SK-N-SH (cell line): Measurements from ENCODE around the gene MED7. TPM values are rescaled to one million over a fixed set of nuclear protein-coding genes. Genes with fewer than 3 reads are reported as not detected.

Experiments
- CTCF ChIA-PET: fragments of 300-600, 350-600 bp; formaldehyde crosslinking; extraction: SDS; loops from one replicate; lab custom pipeline; 2021; lab: Yijun Ruan, JAX
- POLR2A ChIA-PET: fragments of 350-600 bp; sonication (Branson Sonifier 250); formaldehyde crosslinking; extraction: SDS; loops from one replicate; lab custom pipeline; 2020; ENCODE audit warnings: antibody characterized with exemption, inconsistent platforms; lab: Yijun Ruan, JAX
- DNase-seq: peaks from one replicate; pipeline ENCODE4 v3.0.0; 2012
- H2AFZ ChIP-seq: fragments of 200-600 bp; sonication (generic); 2 replicates; pipeline ENCODE4 v1.8.1; 2016; ENCODE audit warnings: antibody characterized with exemption, mild to moderate bottlenecking, low read depth
- H3F3A ChIP-seq: fragments of 200-600 bp; sonication (generic); replicated peaks from 2 replicates; pipeline ENCODE3; 2016; ENCODE audit warnings: antibody characterized with exemption, mild to moderate bottlenecking; ENCODE audit not compliant: insufficient read depth
- H3K27ac ChIP-seq, 2 experiments: fragments of 200-500 bp in 1 of 2; fragments of 200-600 bp in 1 of 2; sonication (Bioruptor generic) in 1 of 2; sonication (generic), shearing (Covaris generic) in 1 of 2; 2 replicates each; pipeline versions ENCODE4 v1.5.1 to v1.6.1; 2014 to 2016; ENCODE audit warnings: low read depth in 2 of 2, inconsistent platforms in 1 of 2, low read length in 1 of 2, mild to moderate bottlenecking in 1 of 2, mixed read lengths in 1 of 2
- H3K27me3 ChIP-seq: fragments of 200-600 bp; sonication (generic), shearing (Covaris generic); 2 replicates; pipeline ENCODE4 v1.6.1; 2016; ENCODE audit warnings: mixed run types; ENCODE audit not compliant: insufficient read depth
- H3K36me3 ChIP-seq, 2 experiments: fragments of 200-500 bp in 1 of 2; fragments of 200-600 bp in 1 of 2; sonication (Bioruptor generic) in 1 of 2; sonication (generic) in 1 of 2; replicated peaks in 1 of 2; 2 replicates each; pipeline versions ENCODE3 to v1.5.1; 2014 to 2016; ENCODE audit warnings: low read length in 1 of 2, mild to moderate bottlenecking in 1 of 2; ENCODE audit not compliant: insufficient read depth in 2 of 2, control insufficient read depth in 1 of 2
- H3K4me1 ChIP-seq, 2 experiments: fragments of 200-500 bp in 1 of 2; fragments of 200-600 bp in 1 of 2; sonication (Bioruptor generic) in 1 of 2; sonication (generic), shearing (Covaris generic) in 1 of 2; 2 replicates each; pipeline versions ENCODE4 v1.5.1 to v1.6.1; 2014 to 2016; ENCODE audit warnings: low read depth in 1 of 2, low read length in 1 of 2, mixed run types in 1 of 2; ENCODE audit not compliant: insufficient read depth in 2 of 2, control insufficient read depth in 1 of 2
- H3K4me2 ChIP-seq: fragments of 200-600 bp; sonication (generic), shearing (Covaris generic); 2 replicates; pipeline ENCODE4 v1.6.1; 2017; ENCODE audit warnings: mixed run types
- H3K4me3 ChIP-seq, 2 experiments: fragments of 200-500 bp in 1 of 2; fragments of 200-600 bp in 1 of 2; sonication (Bioruptor generic) in 1 of 2; sonication (generic), shearing (Covaris generic) in 1 of 2; 2 replicates each; pipeline versions ENCODE4 v1.5.1 to v1.8.1; 2014 to 2016; ENCODE audit warnings: low read depth in 2 of 2, inconsistent platforms in 1 of 2, low read length in 1 of 2, mild to moderate bottlenecking in 1 of 2, mixed read lengths in 1 of 2, moderate library complexity in 1 of 2
- H3K79me2 ChIP-seq: fragments of 200-600 bp; sonication (generic); 2 replicates; pipeline ENCODE4 v1.8.1; 2017; ENCODE audit warnings: mild to moderate bottlenecking; ENCODE audit not compliant: insufficient read depth
- H3K9ac ChIP-seq: fragments of 200-600 bp; sonication (generic); 2 replicates; pipeline ENCODE4 v1.6.1; 2017; ENCODE audit warnings: mixed run types
- H3K9me2 ChIP-seq: fragments of 200-600 bp; sonication (generic); 2 replicates; pipeline ENCODE4 v1.6.1; 2017; ENCODE audit warnings: mixed run types
- H3K9me3 ChIP-seq: fragments of 200-600 bp; sonication (generic); 2 replicates; pipeline ENCODE4 v1.6.1; 2017; ENCODE audit warnings: mixed run types, mild to moderate bottlenecking, moderate library complexity
- H4K20me1 ChIP-seq: fragments of 200-600 bp; sonication (generic); 2 replicates; pipeline ENCODE4 v1.6.1; 2017; ENCODE audit warnings: mild to moderate bottlenecking, mixed run types; ENCODE audit not compliant: insufficient read depth
- ELF1 ChIP-seq: IDR thresholded peaks from 2 replicates; pipeline ENCODE4 v1.4.0; 2012
- FOXM1 ChIP-seq: IDR thresholded peaks from 2 replicates; pipeline ENCODE4 v1.4.0; 2012; ENCODE audit warnings: low read depth, mild to moderate bottlenecking
- JUND ChIP-seq: IDR thresholded peaks from 2 replicates; pipeline ENCODE4 v1.4.0; 2012
- MEF2A ChIP-seq: IDR thresholded peaks from 2 replicates; pipeline ENCODE4 v1.4.0; 2012; ENCODE audit warnings: low read depth, borderline replicate concordance
- MXI1 ChIP-seq: IDR thresholded peaks from 2 replicates; pipeline ENCODE4 v1.6.1; 2012; ENCODE audit warnings: mild to moderate bottlenecking, low read depth, low read length, improper control_type of control experiment
- POLR2AphosphoS5 ChIP-seq: IDR thresholded peaks from 2 replicates; pipeline ENCODE4 v1.6.1; 2012; ENCODE audit warnings: low read depth, low read length
- RAD21 ChIP-seq: IDR thresholded peaks from 2 replicates; pipeline ENCODE4 v1.6.1; 2012; ENCODE audit warnings: mild to moderate bottlenecking, low read length
- RCOR1 ChIP-seq: fragments of 150-350 bp; IDR thresholded peaks from 2 replicates; pipeline ENCODE4 v1.6.1; 2017; ENCODE audit warnings: antibody characterized with exemption, low read length
- RFX5 ChIP-seq: IDR thresholded peaks from 2 replicates; pipeline ENCODE4 v1.6.1; 2012; ENCODE audit warnings: mild to moderate bottlenecking, improper control_type of control experiment, low read length
- SIN3A ChIP-seq: IDR thresholded peaks from 2 replicates; pipeline ENCODE4 v1.6.1; 2012; ENCODE audit warnings: low read depth, mild to moderate bottlenecking, low read length, moderate library complexity, borderline replicate concordance
- SMC3 ChIP-seq: IDR thresholded peaks from 2 replicates; pipeline ENCODE4 v1.6.1; 2012; ENCODE audit warnings: low read depth, low read length, improper control_type of control experiment
- TCF12 ChIP-seq: IDR thresholded peaks from 2 replicates; pipeline ENCODE4 v1.4.0; 2012
- YY1 ChIP-seq: IDR thresholded peaks from 2 replicates; pipeline ENCODE4 v1.4.0; 2012; ENCODE audit warnings: low read depth, mild to moderate bottlenecking
- WGBS: methylation state at CpG from one replicate; pipeline ENCODE4 v1.1.6; 2017; ENCODE audit warnings: low lambda C conversion rate; 5-methylcytosine and 5-hydroxymethylcytosine counted together
- polyA plus RNA-seq, 3 experiments: library from polyadenylated mRNA; depleted of rRNA; stranded (reverse); fragments of >200 nt; gene quantifications; 2 replicates each; pipeline ENCODE4 v1.2.3, GENCODE V29; 2012
- TF ChIP-seq, protein P1 (sequence below): fragments of 200-600 bp; sonication (generic); IDR thresholded peaks from 2 replicates; pipeline ENCODE4 v1.6.1; 2017; ENCODE audit warnings: antibody characterized with exemption, mild to moderate bottlenecking, moderate library complexity
- TF ChIP-seq, protein P2 (sequence below): IDR thresholded peaks from 2 replicates; pipeline ENCODE4 v1.4.0; 2012; ENCODE audit warnings: low read depth, borderline replicate concordance
- TF ChIP-seq, protein P3 (sequence below): IDR thresholded peaks from 2 replicates; pipeline ENCODE4 v1.4.0; 2012; ENCODE audit warnings: low read depth, borderline replicate concordance
- TF ChIP-seq, protein P4 (sequence below): fragments of 150-350 bp; IDR thresholded peaks from 2 replicates; pipeline ENCODE4 v1.6.1; 2016; ENCODE audit warnings: mild to moderate bottlenecking, low read depth, low read length
- TF ChIP-seq, protein P5 (sequence below): IDR thresholded peaks from 2 replicates; pipeline ENCODE4; 2012

The MED7 gene
- polyA plus RNA-seq, 1 of the 3 experiments (the other 2 are of a cell fraction) = 5.3 TPM

DNA sequence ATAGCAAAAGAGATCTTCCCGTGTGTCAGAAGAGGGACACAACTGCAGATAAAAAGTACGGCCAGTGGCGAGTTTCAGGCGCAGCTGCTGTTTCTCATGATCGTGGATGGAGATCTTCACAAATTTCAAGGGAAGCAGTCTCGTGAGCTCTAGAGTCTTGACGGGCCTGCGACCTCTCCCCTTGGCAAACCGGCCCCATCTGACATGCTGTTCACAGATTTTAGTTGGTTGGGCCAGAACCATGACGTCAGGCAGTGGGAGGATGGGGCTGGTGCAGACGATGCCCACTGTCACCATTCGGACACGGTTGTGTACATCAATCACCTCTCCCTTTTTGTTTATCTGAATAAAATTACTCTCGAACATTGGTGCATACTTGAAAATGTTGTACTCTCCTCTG, 23.0 kb upstream of the MED7 start:
- Histone ChIP-seq H3K36me3 (no peaks in the 10 kb centered on the region), H4K20me1 (no peaks in the 10 kb centered on the region), H3K27ac (no peak overlapping the region), H3K4me1 (no peaks in the 10 kb centered on the region), H2AFZ (no peak overlapping the region), H3K9me2 (no peaks in the 10 kb centered on the region), H3K27me3 (peaks cover 16% of the 10 kb centered on the region; the same call in 1 of the 2 replicates), H3K9me3 (no peaks in the 10 kb centered on the region), H3K9ac (no peak overlapping the region), H3F3A (no peaks in the 10 kb centered on the region), H3K79me2 (no peaks in the 10 kb centered on the region), H3K4me2 (no peak overlapping the region), H3K4me3 (no peak overlapping the region)
- CTCF ChIA-PET = interaction anchor here (0.7 to 1.3 kb wide), 2 partner anchors 10 to 17 kb away, joined by 3 read pairs; no protein-coding TSS in a partner anchor
- DNase-seq = no peak
- 40% methylated on average over 14 of the region's 14 CpGs for WGBS
- POLR2A ChIA-PET = no interaction called here
- TF ChIP-seq FOXM1 = no peak
- TF ChIP-seq RFX5 = no peak
- TF ChIP-seq, protein P1, sequence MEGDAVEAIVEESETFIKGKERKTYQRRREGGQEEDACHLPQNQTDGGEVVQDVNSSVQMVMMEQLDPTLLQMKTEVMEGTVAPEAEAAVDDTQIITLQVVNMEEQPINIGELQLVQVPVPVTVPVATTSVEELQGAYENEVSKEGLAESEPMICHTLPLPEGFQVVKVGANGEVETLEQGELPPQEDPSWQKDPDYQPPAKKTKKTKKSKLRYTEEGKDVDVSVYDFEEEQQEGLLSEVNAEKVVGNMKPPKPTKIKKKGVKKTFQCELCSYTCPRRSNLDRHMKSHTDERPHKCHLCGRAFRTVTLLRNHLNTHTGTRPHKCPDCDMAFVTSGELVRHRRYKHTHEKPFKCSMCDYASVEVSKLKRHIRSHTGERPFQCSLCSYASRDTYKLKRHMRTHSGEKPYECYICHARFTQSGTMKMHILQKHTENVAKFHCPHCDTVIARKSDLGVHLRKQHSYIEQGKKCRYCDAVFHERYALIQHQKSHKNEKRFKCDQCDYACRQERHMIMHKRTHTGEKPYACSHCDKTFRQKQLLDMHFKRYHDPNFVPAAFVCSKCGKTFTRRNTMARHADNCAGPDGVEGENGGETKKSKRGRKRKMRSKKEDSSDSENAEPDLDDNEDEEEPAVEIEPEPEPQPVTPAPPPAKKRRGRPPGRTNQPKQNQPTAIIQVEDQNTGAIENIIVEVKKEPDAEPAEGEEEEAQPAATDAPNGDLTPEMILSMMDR = no peak
- TF ChIP-seq SIN3A = no peak
- TF ChIP-seq TCF12 = no peak
- TF ChIP-seq, protein P2, sequence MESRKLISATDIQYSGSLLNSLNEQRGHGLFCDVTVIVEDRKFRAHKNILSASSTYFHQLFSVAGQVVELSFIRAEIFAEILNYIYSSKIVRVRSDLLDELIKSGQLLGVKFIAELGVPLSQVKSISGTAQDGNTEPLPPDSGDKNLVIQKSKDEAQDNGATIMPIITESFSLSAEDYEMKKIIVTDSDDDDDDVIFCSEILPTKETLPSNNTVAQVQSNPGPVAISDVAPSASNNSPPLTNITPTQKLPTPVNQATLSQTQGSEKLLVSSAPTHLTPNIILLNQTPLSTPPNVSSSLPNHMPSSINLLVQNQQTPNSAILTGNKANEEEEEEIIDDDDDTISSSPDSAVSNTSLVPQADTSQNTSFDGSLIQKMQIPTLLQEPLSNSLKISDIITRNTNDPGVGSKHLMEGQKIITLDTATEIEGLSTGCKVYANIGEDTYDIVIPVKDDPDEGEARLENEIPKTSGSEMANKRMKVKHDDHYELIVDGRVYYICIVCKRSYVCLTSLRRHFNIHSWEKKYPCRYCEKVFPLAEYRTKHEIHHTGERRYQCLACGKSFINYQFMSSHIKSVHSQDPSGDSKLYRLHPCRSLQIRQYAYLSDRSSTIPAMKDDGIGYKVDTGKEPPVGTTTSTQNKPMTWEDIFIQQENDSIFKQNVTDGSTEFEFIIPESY = no peak
- TF ChIP-seq JUND = no peak
- TF ChIP-seq MEF2A = no peak
- TF ChIP-seq SMC3 = no peak
- no peak for TF ChIP-seq RAD21
- no peak for TF ChIP-seq YY1
- no peak for TF ChIP-seq POLR2AphosphoS5
- TF ChIP-seq RCOR1 = no peak
- TF ChIP-seq, protein P3, sequence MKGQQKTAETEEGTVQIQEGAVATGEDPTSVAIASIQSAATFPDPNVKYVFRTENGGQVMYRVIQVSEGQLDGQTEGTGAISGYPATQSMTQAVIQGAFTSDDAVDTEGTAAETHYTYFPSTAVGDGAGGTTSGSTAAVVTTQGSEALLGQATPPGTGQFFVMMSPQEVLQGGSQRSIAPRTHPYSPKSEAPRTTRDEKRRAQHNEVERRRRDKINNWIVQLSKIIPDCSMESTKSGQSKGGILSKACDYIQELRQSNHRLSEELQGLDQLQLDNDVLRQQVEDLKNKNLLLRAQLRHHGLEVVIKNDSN = no peak
- no peak for TF ChIP-seq ELF1

DNA sequence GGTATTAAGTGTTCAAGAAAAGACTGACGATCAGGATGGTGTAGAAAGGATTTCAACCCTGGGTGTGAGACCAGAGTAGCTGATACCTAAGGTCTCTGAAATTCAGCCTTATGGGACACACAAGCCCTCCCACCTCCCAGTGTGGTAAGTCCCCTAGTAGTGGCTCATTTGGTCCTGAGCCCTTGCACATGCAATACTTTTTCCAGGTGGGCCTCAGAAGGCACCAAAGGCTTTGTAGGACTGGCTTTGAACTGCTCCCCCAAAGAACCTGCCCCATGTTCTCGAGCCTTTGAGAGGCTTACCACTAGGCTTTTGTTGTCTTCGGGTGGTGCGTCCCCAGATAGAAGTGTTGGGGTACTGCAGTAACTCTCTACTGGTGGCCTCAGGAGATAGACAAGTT, 22.6 kb upstream of the MED7 start:
- Histone ChIP-seq H3K4me2 (no peak overlapping the region), H3K9ac (no peak overlapping the region), H3K27ac (no peak overlapping the region), H3F3A (no peaks in the 10 kb centered on the region), H3K36me3 (no peaks in the 10 kb centered on the region), H3K4me3 (no peak overlapping the region), H3K79me2 (no peaks in the 10 kb centered on the region), H3K27me3 (peaks cover 16% of the 10 kb centered on the region; the same call in 1 of the 2 replicates), H4K20me1 (no peaks in the 10 kb centered on the region), H3K4me1 (no peaks in the 10 kb centered on the region), H3K9me3 (no peaks in the 10 kb centered on the region), H3K9me2 (no peaks in the 10 kb centered on the region), H2AFZ (no peak overlapping the region)
- TF ChIP-seq, protein P4, sequence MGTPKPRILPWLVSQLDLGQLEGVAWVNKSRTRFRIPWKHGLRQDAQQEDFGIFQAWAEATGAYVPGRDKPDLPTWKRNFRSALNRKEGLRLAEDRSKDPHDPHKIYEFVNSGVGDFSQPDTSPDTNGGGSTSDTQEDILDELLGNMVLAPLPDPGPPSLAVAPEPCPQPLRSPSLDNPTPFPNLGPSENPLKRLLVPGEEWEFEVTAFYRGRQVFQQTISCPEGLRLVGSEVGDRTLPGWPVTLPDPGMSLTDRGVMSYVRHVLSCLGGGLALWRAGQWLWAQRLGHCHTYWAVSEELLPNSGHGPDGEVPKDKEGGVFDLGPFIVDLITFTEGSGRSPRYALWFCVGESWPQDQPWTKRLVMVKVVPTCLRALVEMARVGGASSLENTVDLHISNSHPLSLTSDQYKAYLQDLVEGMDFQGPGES = no peak
- TF ChIP-seq, protein P5, sequence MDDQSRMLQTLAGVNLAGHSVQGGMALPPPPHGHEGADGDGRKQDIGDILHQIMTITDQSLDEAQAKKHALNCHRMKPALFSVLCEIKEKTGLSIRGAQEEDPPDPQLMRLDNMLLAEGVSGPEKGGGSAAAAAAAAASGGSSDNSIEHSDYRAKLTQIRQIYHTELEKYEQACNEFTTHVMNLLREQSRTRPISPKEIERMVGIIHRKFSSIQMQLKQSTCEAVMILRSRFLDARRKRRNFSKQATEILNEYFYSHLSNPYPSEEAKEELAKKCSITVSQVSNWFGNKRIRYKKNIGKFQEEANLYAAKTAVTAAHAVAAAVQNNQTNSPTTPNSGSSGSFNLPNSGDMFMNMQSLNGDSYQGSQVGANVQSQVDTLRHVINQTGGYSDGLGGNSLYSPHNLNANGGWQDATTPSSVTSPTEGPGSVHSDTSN = no peak
- TF ChIP-seq MXI1 = no peak
- ChIA-PET POLR2A (no interaction called here), CTCF (interaction anchor here (0.7 to 1.3 kb wide), 2 partner anchors 11 to 16 kb away, joined by 3 read pairs; no protein-coding TSS in a partner anchor)
- no peak for DNase-seq
- 53% methylated on average over 4 of the region's 4 CpGs for WGBS
